Stimulated activated CD4-positive, alpha-beta T cell treated with anti-CD3 and anti-CD28 coated beads, Interleukin-12 subunit alpha, Interleukin-12 subunit beta, amount 100 ng/mL, for 48 hours (primary cell): Measurements from ENCODE around the gene SIL1.

Source experiments
- DNase-seq, 3 donors: peaks; one replicate each; pipeline ENCODE4 v3.0.0-alpha.2; 2020; ENCODE audit warnings: low read depth in 2 of 3, low spot score in 1 of 3

The SIL1 gene

GRCh38 chr5:138985683-138986082, 212.5 kb downstream of the SIL1 start:
- no peak for DNase-seq

GRCh38 chr5:138985256-138985655, 212.9 kb downstream of the SIL1 start:
- no peak for DNase-seq

GRCh38 chr5:138983984-138984383, 214.2 kb downstream of the SIL1 start:
- no peak for DNase-seq

- DNase-seq, result peak in 1 of 3 donors; percentile 5
Observed at GRCh38 chr5:138981586-138981985, 216.6 kb downstream of the SIL1 start.

- DNase-seq, result no peak
Observed at GRCh38 chr5:138981131-138981530, 217.0 kb downstream of the SIL1 start.

GRCh38 chr5:138980441-138980840, 217.7 kb downstream of the SIL1 start:
- DNase-seq, result no peak

GRCh38 chr5:138979684-138980280, 218.4 kb downstream of the SIL1 start:
- no peak for DNase-seq

GRCh38 chr5:138978581-138978980, 219.6 kb downstream of the SIL1 start:
- DNase-seq, result no peak

- DNase-seq, result no peak
Observed at GRCh38 chr5:138978080-138978479, 220.1 kb downstream of the SIL1 start.

GRCh38 chr5:138975098-138975847, 222.9 kb downstream of the SIL1 start:
- no peak for DNase-seq

- no peak for DNase-seq
Observed at GRCh38 chr5:138974227-138975063, 223.7 kb downstream of the SIL1 start.

- DNase-seq, result no peak
Observed at GRCh38 chr5:138972836-138973235, 225.3 kb downstream of the SIL1 start.

- DNase-seq, result no peak
Observed at GRCh38 chr5:138972230-138972629, 225.9 kb downstream of the SIL1 start.

GRCh38 chr5:138969323-138970002, 228.7 kb downstream of the SIL1 start:
- no peak for DNase-seq

- no peak for DNase-seq
Observed at GRCh38 chr5:138968601-138969000, 229.6 kb downstream of the SIL1 start.

- no peak for DNase-seq
Observed at GRCh38 chr5:138967791-138968448, 230.2 kb downstream of the SIL1 start.

- no peak for DNase-seq
Observed at GRCh38 chr5:138966236-138966985, 231.8 kb downstream of the SIL1 start.

GRCh38 chr5:138965626-138966025, 232.5 kb downstream of the SIL1 start:
- no peak for DNase-seq

GRCh38 chr5:138964647-138965201, 233.4 kb downstream of the SIL1 start:
- no peak for DNase-seq
